HEK293T (cell line): ENCODE results near the gene EDIL3.

ENCODE experiments used
- CTCF ChIA-PET: fragments of 350-600 bp; formaldehyde crosslinking; extraction: SDS; loops from one replicate; lab custom pipeline; 2021; ENCODE audit warnings: antibody characterized with exemption, inconsistent platforms; lab: Yijun Ruan, JAX
- POLR2A ChIA-PET: fragments of 350-600 bp; formaldehyde crosslinking; extraction: SDS; loops from one replicate; lab custom pipeline; 2020; ENCODE audit warnings: antibody characterized with exemption, inconsistent platforms; lab: Yijun Ruan, JAX
- DNase-seq: peaks from one replicate; pipeline ENCODE4 v3.0.0; 2012; ENCODE audit warnings: mixed read lengths; ENCODE audit errors: extremely low spot score
- ARNT ChIP-seq: fragments of 450-650 bp; IDR thresholded peaks from 2 replicates; pipeline ENCODE4 v1.6.1; 2017; ENCODE audit warnings: mild to moderate bottlenecking
- BHLHE40 ChIP-seq: fragments of 450-650 bp; IDR thresholded peaks from 2 replicates; pipeline ENCODE4 v1.6.1; 2016; ENCODE audit warnings: mild to moderate bottlenecking, moderate library complexity, borderline replicate concordance
- CTBP1 ChIP-seq: fragments of 450-650 bp; IDR thresholded peaks from 2 replicates; pipeline ENCODE4 v1.6.1; 2016; ENCODE audit warnings: borderline replicate concordance
- ELF4 ChIP-seq: fragments of 450-650 bp; IDR thresholded peaks from 2 replicates; pipeline ENCODE4 v1.6.1; 2017; ENCODE audit warnings: antibody characterized with exemption
- FOXA1 ChIP-seq: fragments of 450-650 bp; IDR thresholded peaks from 2 replicates; pipeline ENCODE4 v1.6.1; 2016; ENCODE audit warnings: mild to moderate bottlenecking
- FOXK2 ChIP-seq: fragments of 450-650 bp; IDR thresholded peaks from 2 replicates; pipeline ENCODE4 v1.6.1; 2016; ENCODE audit warnings: mild to moderate bottlenecking
- FOXM1 ChIP-seq: fragments of 450-650 bp; IDR thresholded peaks from 2 replicates; pipeline ENCODE4 v1.6.1; 2017; ENCODE audit warnings: mild to moderate bottlenecking, borderline replicate concordance
- HDGF ChIP-seq: fragments of 450-650 bp; IDR thresholded peaks from 2 replicates; pipeline ENCODE4 v1.6.1; 2017; ENCODE audit warnings: antibody characterized with exemption, borderline replicate concordance
- L3MBTL2 ChIP-seq: fragments of 450-650 bp; conservative IDR thresholded peaks from 2 replicates; pipeline ENCODE4 v1.6.1; 2016; ENCODE audit warnings: mild to moderate bottlenecking
- LEF1 ChIP-seq: fragments of 450-650 bp; IDR thresholded peaks from 2 replicates; pipeline ENCODE4 v1.6.1; 2017; ENCODE audit warnings: mild to moderate bottlenecking, borderline replicate concordance
- NFRKB ChIP-seq: fragments of 450-650 bp; IDR thresholded peaks from 2 replicates; pipeline ENCODE4 v1.6.1; 2016; ENCODE audit warnings: mild to moderate bottlenecking, moderate library complexity
- PKNOX1 ChIP-seq: fragments of 450-650 bp; IDR thresholded peaks from 2 replicates; pipeline ENCODE4 v1.6.1; 2016
- SP1 ChIP-seq: fragments of 450-650 bp; IDR thresholded peaks from 2 replicates; pipeline ENCODE4 v1.6.1; 2017
- SUZ12 ChIP-seq: fragments of 450-650 bp; IDR thresholded peaks from 2 replicates; pipeline ENCODE4 v1.6.1; 2016; ENCODE audit warnings: mild to moderate bottlenecking
- TARDBP ChIP-seq: fragments of 450-650 bp; IDR thresholded peaks from 2 replicates; pipeline ENCODE4 v1.6.1; 2016
- ZNF384 ChIP-seq: fragments of 450-650 bp; IDR thresholded peaks from 2 replicates; pipeline ENCODE4 v1.6.1; 2016

EDIL3 gene

GRCh38 chr5:84372066-84372695 is 12.5 kb downstream of the EDIL3 start:
- ChIA-PET CTCF (interaction anchor here (0.6 kb wide), 1 partner anchor 11 kb away, joined by 3 read pairs; no protein-coding TSS in a partner anchor), POLR2A (no interaction called here)
- TF ChIP-seq PKNOX1 = no peak
- no peak for TF ChIP-seq SUZ12
- TF ChIP-seq HDGF = no peak
- TF ChIP-seq SP1 = no peak
- TF ChIP-seq LEF1 = no peak
- no peak for TF ChIP-seq L3MBTL2
- TF ChIP-seq ZNF384 = no peak
- no peak for TF ChIP-seq FOXK2
- TF ChIP-seq BHLHE40 = no peak
- TF ChIP-seq CTBP1 = no peak
- TF ChIP-seq ELF4 = no peak
- TF ChIP-seq FOXA1 = no peak
- no peak for TF ChIP-seq TARDBP
- DNase-seq = no peak

- no peak for TF ChIP-seq HDGF
- no peak for TF ChIP-seq FOXM1
- ChIA-PET POLR2A (no interaction called here), CTCF (no interaction called here)
- no peak for DNase-seq
Measured at GRCh38 chr5:84370176-84370575, 14.5 kb downstream of the EDIL3 start.

DNA sequence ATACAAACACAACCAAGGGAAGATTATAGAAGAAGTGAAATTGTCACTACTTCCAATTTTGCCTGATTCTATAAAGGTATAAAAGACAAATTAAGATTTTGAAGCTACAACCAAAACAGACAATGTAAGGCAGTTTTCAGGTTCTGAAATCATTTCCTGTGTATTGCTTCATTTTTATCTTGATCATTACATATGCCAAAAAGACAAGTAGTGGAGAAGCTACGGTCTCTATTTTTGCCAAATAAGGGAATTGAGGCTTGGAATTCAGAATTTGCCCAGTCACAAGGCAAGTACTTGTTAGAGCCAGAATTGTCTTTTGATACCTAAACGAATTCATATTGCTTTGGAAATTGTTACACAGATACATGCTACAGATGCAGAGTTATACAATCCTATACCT is 20.6 kb downstream of the EDIL3 start:
- ChIA-PET POLR2A (no interaction called here), CTCF (no interaction called here)
- DNase-seq = no peak
- TF ChIP-seq PKNOX1 (no peak), CTBP1 (no peak), SP1 (no peak), L3MBTL2 (no peak), LEF1 (no peak), SUZ12 (no peak), FOXM1 (no peak), NFRKB (no peak), ARNT (no peak), FOXK2 (no peak), FOXA1 (no peak), BHLHE40 (no peak), ZNF384 (no peak), TARDBP (no peak), ELF4 (no peak), HDGF (no peak)

- POLR2A ChIA-PET = no interaction called here
- DNase-seq = no peak
- TF ChIP-seq L3MBTL2 (no peak), ELF4 (no peak), SUZ12 (no peak)
- CTCF ChIA-PET = no interaction called here
Measured at GRCh38 chr5:84362061-84362720, 22.5 kb downstream of the EDIL3 start.

- ChIA-PET POLR2A (no interaction called here), CTCF (no interaction called here)
- TF ChIP-seq SP1 (no peak), L3MBTL2 (no peak), SUZ12 (no peak), ELF4 (no peak), NFRKB (no peak), PKNOX1 (no peak), LEF1 (no peak)
- DNase-seq = no peak
Measured at GRCh38 chr5:84361572-84361971, 23.1 kb downstream of the EDIL3 start.

DNA sequence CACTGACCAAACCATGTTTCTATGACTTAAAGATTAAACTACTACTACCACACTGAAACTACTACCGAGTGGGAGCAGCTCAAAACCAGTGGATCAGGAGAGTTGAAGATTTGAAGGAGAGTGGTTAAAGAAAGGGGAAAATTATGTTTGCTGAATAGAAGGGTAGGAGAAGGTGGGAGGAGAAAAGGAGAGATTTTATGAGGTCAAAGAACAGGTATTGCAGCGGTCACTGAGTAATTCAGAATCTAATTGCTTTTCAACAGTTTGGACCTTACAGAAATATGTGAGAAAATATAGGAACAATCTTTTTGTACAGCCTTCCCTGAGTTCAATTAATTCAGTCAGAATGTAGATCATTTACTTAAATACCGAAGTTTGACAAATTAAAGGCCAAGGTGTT is 24.6 kb downstream of the EDIL3 start:
- POLR2A ChIA-PET = no interaction called here
- TF ChIP-seq ZNF384 (no peak), CTBP1 (no peak), FOXK2 (no peak), PKNOX1 (no peak), ARNT (no peak), SUZ12 (no peak), FOXM1 (no peak), L3MBTL2 (no peak), FOXA1 (no peak), NFRKB (no peak), HDGF (no peak), BHLHE40 (no peak), TARDBP (no peak), LEF1 (no peak), ELF4 (no peak), SP1 (no peak)
- no peak for DNase-seq
- CTCF ChIA-PET = no interaction called here
